ENCODE results near the gene CYB561. TPM values are rescaled to one million over a fixed set of nuclear protein-coding genes. Genes with fewer than 3 reads are reported as not detected.

Gene CYB561
- total RNA-seq, 1 experiment from 2014 or later = 20.7 TPM

DNA sequence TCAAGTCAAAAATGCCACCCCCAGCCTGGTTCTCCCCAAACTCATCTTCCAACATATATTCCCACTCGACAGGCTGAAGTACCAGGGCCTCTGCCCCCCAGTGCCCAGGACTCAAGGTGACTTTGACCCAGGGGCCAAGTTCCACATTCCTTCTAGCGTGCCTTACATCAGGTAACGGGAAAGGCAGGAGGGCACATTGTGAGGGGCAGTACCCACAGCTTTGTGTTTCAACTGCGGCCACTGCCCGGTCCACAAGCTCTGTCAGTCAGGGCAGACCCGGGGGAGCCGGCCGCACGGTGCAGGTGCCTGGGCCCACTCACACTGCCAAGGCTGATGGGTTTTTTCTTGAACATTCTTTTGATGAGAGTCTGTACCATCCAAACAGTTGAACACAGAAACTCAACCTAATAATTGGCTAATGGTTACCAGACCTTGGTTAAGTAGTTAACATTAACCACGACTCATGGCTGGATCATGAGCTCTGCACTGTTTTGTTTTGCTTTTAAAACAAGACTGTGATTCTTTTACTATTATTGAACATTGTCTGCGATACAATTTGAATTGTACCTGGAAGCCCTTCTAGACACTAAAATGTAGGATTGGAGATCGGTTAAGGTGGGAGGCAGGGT, 48.3 kb upstream of the CYB561 start:
- H2AFZ ChIP-seq (ENCODE audit: low read length) = no peak overlapping the region
- no peaks in the 10 kb centered on the region for H3K79me1 ChIP-seq (ENCODE audit: insufficient read depth, low read depth, low read length, poor library complexity, severe bottlenecking)
- no peak overlapping the region for H3T11ph ChIP-seq (ENCODE audit: low read length)
- H3K9ac ChIP-seq (ENCODE audit: extremely low read depth, insufficient read length, low read length) = no peak overlapping the region
- H3K79me2 ChIP-seq (ENCODE audit: insufficient read depth, low read length) = no peaks in the 10 kb centered on the region
- no peak overlapping the region for H3K18ac ChIP-seq (ENCODE audit: insufficient read length, low read depth, low read length)
- no peaks in the 10 kb centered on the region for H3K23me2 ChIP-seq (ENCODE audit: insufficient read length, low read depth, low read length, poor library complexity, severe bottlenecking)
- no peaks in the 10 kb centered on the region for H3K27me3 Mint-ChIP-seq (ENCODE audit: low read depth)
- no peaks in the 10 kb centered on the region; a peak in 1 of 7 replicates for H3K36me3 Mint-ChIP-seq (ENCODE audit: insufficient read depth in 1 of 3, low read depth in 3 of 3)
- no peak overlapping the region for H3K4me3 Mint-ChIP-seq
- no peak overlapping the region for H3K4me2 ChIP-seq (ENCODE audit: insufficient read depth, insufficient read length, low read length)
- H3K4ac ChIP-seq (ENCODE audit: low read depth, low read length) = no peak overlapping the region
- no peaks in the 10 kb centered on the region for H4K20me1 ChIP-seq (ENCODE audit: control insufficient read depth, insufficient read depth, insufficient read length)
- WGBS (ENCODE audit: extremely low coverage, insufficient read length, low lambda C conversion rate) = no CpG with 5 or more reads among the region's 12 CpGs
- H3K23ac ChIP-seq (ENCODE audit: insufficient read length, low read depth, low read length) = no peak overlapping the region
- H2BK120ac ChIP-seq (ENCODE audit: low read depth, low read length, poor library complexity, severe bottlenecking) = no peak overlapping the region
- no peaks in the 10 kb centered on the region for H3K9me3 ChIP-seq (ENCODE audit: control insufficient read depth, low read depth, low read length)
- no peak overlapping the region for H2AK5ac ChIP-seq (ENCODE audit: insufficient read length, low read length)
- H3K14ac ChIP-seq (ENCODE audit: insufficient read depth, low read length) = no peak overlapping the region; the same call in 1 of the 2 replicates
- H3K4me1 Mint-ChIP-seq = peaks cover 11 to 14% of the 10 kb centered on the region in 2 experiments
- H3K27me3 ChIP-seq (ENCODE audit: insufficient read depth, low read length) = no peaks in the 10 kb centered on the region
- H2BK15ac ChIP-seq (ENCODE audit: low read depth, low read length) = no peak overlapping the region
- H4K5ac ChIP-seq (ENCODE audit: insufficient read length, low read depth, low read length) = no peak overlapping the region
- H2BK20ac ChIP-seq (ENCODE audit: low read depth, low read length, poor library complexity, severe bottlenecking) = no peak overlapping the region
- H3K56ac ChIP-seq (ENCODE audit: insufficient read length, low read depth, low read length) = no peak overlapping the region
- no peaks in the 10 kb centered on the region for H3K4me1 ChIP-seq (ENCODE audit: insufficient read depth, low read length)
- peak overlapping the region in 1 of 3 experiments; percentile 57; a peak in 2 of 7 replicates for H3K27ac Mint-ChIP-seq
- H2BK12ac ChIP-seq (ENCODE audit: insufficient read length, low read depth, low read length) = no peak overlapping the region
- no peak overlapping the region for H4K8ac ChIP-seq (replicated peaks; ENCODE audit: insufficient read length, low read depth, low read length)
- H2BK5ac ChIP-seq (ENCODE audit: insufficient read length, low read length) = no peak overlapping the region
- no peak overlapping the region for H3K27ac ChIP-seq (ENCODE audit: insufficient read length, low read depth, low read length)
- no peaks in the 10 kb centered on the region for H3K9me3 Mint-ChIP-seq
- H4K91ac ChIP-seq (ENCODE audit: insufficient read length, low read depth, low read length) = no peak overlapping the region
- TF ChIP-seq, protein P1, sequence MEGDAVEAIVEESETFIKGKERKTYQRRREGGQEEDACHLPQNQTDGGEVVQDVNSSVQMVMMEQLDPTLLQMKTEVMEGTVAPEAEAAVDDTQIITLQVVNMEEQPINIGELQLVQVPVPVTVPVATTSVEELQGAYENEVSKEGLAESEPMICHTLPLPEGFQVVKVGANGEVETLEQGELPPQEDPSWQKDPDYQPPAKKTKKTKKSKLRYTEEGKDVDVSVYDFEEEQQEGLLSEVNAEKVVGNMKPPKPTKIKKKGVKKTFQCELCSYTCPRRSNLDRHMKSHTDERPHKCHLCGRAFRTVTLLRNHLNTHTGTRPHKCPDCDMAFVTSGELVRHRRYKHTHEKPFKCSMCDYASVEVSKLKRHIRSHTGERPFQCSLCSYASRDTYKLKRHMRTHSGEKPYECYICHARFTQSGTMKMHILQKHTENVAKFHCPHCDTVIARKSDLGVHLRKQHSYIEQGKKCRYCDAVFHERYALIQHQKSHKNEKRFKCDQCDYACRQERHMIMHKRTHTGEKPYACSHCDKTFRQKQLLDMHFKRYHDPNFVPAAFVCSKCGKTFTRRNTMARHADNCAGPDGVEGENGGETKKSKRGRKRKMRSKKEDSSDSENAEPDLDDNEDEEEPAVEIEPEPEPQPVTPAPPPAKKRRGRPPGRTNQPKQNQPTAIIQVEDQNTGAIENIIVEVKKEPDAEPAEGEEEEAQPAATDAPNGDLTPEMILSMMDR (conservative IDR thresholded peaks at IDR 0.05) = no peak
- DNase-seq = no peak

Measured in H9 (cell line).